ENCODE measurements around the gene CNIH2. TPM values are rescaled to one million over a fixed set of nuclear protein-coding genes. Genes with fewer than 3 reads are reported as not detected.

The CNIH2 gene
- total and polyA plus RNA-seq, 2 of the 13 experiments (the other 11 are each of a cell fraction or from before 2014, with no cell fraction given) = 0.60 to 0.69 TPM

GRCh38 chr11:66312549-66313320 is 34.8 kb downstream of the CNIH2 start (continued):
- TF ChIP-seq MTA3 (CRISPR knock-in tag; IDR thresholded peaks at IDR 0.05) (no peak), ZNF616 (CRISPR knock-in tag; IDR thresholded peaks at IDR 0.05; ENCODE audit: low read depth) (0 out of 2 replicates have a peak, but pooled peaks have one; percentile 28), SMAD3 (CRISPR knock-in tag; IDR thresholded peaks at IDR 0.05) (0 out of 2 replicates have a peak, but pooled peaks have one; percentile 16), ZFP82 (CRISPR knock-in tag; IDR thresholded peaks at IDR 0.05; ENCODE audit: borderline replicate concordance) (peak; percentile 87; the same call in 1 of the 2 replicates), SOX13 (IDR thresholded peaks at IDR 0.05) (no peak), SOX13 (CRISPR knock-in tag; conservative IDR thresholded peaks at IDR 0.05 in 1 of 2, IDR thresholded peaks at IDR 0.05 in 1 of 2) (peak in 1 of 2 experiments; percentile 32; a peak in 1 of 4 replicates), ZNF792 (CRISPR knock-in tag; IDR thresholded peaks at IDR 0.05) (no peak; the same call in 1 of the 2 replicates), BCL3 (CRISPR knock-in tag; IDR thresholded peaks at IDR 0.05) (no peak), ZNF337 (CRISPR knock-in tag; IDR thresholded peaks at IDR 0.05; ENCODE audit: borderline replicate concordance, low read depth) (no peak)
- TF ChIP-seq, protein P1, sequence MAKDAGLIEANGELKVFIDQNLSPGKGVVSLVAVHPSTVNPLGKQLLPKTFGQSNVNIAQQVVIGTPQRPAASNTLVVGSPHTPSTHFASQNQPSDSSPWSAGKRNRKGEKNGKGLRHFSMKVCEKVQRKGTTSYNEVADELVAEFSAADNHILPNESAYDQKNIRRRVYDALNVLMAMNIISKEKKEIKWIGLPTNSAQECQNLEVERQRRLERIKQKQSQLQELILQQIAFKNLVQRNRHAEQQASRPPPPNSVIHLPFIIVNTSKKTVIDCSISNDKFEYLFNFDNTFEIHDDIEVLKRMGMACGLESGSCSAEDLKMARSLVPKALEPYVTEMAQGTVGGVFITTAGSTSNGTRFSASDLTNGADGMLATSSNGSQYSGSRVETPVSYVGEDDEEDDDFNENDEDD (CRISPR knock-in tag; IDR thresholded peaks at IDR 0.05; ENCODE audit: borderline replicate concordance) = no peak; the same call in 1 of the 2 replicates
- TF ChIP-seq, protein P2, sequence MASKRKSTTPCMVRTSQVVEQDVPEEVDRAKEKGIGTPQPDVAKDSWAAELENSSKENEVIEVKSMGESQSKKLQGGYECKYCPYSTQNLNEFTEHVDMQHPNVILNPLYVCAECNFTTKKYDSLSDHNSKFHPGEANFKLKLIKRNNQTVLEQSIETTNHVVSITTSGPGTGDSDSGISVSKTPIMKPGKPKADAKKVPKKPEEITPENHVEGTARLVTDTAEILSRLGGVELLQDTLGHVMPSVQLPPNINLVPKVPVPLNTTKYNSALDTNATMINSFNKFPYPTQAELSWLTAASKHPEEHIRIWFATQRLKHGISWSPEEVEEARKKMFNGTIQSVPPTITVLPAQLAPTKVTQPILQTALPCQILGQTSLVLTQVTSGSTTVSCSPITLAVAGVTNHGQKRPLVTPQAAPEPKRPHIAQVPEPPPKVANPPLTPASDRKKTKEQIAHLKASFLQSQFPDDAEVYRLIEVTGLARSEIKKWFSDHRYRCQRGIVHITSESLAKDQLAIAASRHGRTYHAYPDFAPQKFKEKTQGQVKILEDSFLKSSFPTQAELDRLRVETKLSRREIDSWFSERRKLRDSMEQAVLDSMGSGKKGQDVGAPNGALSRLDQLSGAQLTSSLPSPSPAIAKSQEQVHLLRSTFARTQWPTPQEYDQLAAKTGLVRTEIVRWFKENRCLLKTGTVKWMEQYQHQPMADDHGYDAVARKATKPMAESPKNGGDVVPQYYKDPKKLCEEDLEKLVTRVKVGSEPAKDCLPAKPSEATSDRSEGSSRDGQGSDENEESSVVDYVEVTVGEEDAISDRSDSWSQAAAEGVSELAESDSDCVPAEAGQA (IDR thresholded peaks at IDR 0.05; ENCODE audit: low read depth) = no peak
- TF ChIP-seq, protein P2 (CRISPR knock-in tag; IDR thresholded peaks at IDR 0.05; ENCODE audit: borderline replicate concordance) = 0 out of 2 replicates have a peak, but pooled peaks have one; percentile 30
- TF ChIP-seq, protein P3, sequence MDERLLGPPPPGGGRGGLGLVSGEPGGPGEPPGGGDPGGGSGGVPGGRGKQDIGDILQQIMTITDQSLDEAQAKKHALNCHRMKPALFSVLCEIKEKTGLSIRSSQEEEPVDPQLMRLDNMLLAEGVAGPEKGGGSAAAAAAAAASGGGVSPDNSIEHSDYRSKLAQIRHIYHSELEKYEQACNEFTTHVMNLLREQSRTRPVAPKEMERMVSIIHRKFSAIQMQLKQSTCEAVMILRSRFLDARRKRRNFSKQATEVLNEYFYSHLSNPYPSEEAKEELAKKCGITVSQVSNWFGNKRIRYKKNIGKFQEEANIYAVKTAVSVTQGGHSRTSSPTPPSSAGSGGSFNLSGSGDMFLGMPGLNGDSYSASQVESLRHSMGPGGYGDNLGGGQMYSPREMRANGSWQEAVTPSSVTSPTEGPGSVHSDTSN (CRISPR knock-in tag; IDR thresholded peaks at IDR 0.05) = no peak
- TF ChIP-seq, protein P4, sequence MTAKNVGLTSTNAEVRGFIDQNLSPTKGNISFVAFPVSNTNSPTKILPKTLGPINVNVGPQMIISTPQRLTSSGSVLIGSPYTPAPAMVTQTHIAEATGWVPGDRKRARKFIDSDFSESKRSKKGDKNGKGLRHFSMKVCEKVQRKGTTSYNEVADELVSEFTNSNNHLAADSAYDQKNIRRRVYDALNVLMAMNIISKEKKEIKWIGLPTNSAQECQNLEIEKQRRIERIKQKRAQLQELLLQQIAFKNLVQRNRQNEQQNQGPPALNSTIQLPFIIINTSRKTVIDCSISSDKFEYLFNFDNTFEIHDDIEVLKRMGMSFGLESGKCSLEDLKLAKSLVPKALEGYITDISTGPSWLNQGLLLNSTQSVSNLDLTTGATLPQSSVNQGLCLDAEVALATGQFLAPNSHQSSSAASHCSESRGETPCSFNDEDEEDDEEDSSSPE (CRISPR knock-in tag; IDR thresholded peaks at IDR 0.05) = no peak
- TF ChIP-seq, protein P5, sequence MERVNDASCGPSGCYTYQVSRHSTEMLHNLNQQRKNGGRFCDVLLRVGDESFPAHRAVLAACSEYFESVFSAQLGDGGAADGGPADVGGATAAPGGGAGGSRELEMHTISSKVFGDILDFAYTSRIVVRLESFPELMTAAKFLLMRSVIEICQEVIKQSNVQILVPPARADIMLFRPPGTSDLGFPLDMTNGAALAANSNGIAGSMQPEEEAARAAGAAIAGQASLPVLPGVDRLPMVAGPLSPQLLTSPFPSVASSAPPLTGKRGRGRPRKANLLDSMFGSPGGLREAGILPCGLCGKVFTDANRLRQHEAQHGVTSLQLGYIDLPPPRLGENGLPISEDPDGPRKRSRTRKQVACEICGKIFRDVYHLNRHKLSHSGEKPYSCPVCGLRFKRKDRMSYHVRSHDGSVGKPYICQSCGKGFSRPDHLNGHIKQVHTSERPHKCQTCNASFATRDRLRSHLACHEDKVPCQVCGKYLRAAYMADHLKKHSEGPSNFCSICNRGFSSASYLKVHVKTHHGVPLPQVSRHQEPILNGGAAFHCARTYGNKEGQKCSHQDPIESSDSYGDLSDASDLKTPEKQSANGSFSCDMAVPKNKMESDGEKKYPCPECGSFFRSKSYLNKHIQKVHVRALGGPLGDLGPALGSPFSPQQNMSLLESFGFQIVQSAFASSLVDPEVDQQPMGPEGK (CRISPR knock-in tag; IDR thresholded peaks at IDR 0.05) = peak; percentile 30

Measured in HepG2 (cell line).